ENCODE data around the gene NCK2.

The NCK2 gene

GRCh38 chr2:105873721-105874120, 129.0 kb downstream of the NCK2 start:
- TF ChIP-seq CTCF (IDR thresholded peaks at IDR 0.05): no peak
- no peaks in the 10 kb centered on the region for H3K27me3 ChIP-seq (ENCODE audit: control insufficient read depth, insufficient read depth, low read length)
- H3K9ac ChIP-seq: no peak overlapping the region
- no peak overlapping the region for H3K4me2 ChIP-seq (ENCODE audit: low read length)
- peaks cover 10% of the 10 kb centered on the region for H3K79me2 ChIP-seq
- H3K4me1 ChIP-seq: no peaks in the 10 kb centered on the region
- H3K36me3 ChIP-seq (ENCODE audit: control insufficient read depth, insufficient read depth, low read length): no peaks in the 10 kb centered on the region
- no peaks in the 10 kb centered on the region for H3K9me3 ChIP-seq (ENCODE audit: control insufficient read depth, low read length)
- no peak overlapping the region for H3K27ac ChIP-seq
- no peak overlapping the region for H3K4me3 ChIP-seq (ENCODE audit: low read depth, low read length)
- no peak overlapping the region for H2AFZ ChIP-seq

- H3K9ac ChIP-seq: no peak overlapping the region
- H3K4me3 ChIP-seq (ENCODE audit: low read depth, low read length): no peak overlapping the region
- H2AFZ ChIP-seq: no peak overlapping the region
- no peaks in the 10 kb centered on the region for H3K4me1 ChIP-seq
- no peak overlapping the region for H3K27ac ChIP-seq
- H3K27me3 ChIP-seq (ENCODE audit: control insufficient read depth, insufficient read depth, low read length): no peaks in the 10 kb centered on the region
- H3K4me2 ChIP-seq (ENCODE audit: low read length): no peak overlapping the region
- no peaks in the 10 kb centered on the region for H3K9me3 ChIP-seq (ENCODE audit: control insufficient read depth, low read length)
- H3K79me2 ChIP-seq: peaks cover 7% of the 10 kb centered on the region
- no peaks in the 10 kb centered on the region for H3K36me3 ChIP-seq (ENCODE audit: control insufficient read depth, insufficient read depth, low read length)
- no peak for TF ChIP-seq CTCF (IDR thresholded peaks at IDR 0.05)
These were observed 129.8 kb downstream of the NCK2 start for GRCh38 chr2:105874466-105874865.

- H3K36me3 ChIP-seq (ENCODE audit: control insufficient read depth, insufficient read depth, low read length): no peaks in the 10 kb centered on the region
- H3K4me3 ChIP-seq (ENCODE audit: low read depth, low read length): no peak overlapping the region
- H2AFZ ChIP-seq: no peak overlapping the region
- H3K27ac ChIP-seq: no peak overlapping the region
- H3K9me3 ChIP-seq (ENCODE audit: control insufficient read depth, low read length): no peaks in the 10 kb centered on the region
- peaks cover 7% of the 10 kb centered on the region for H3K79me2 ChIP-seq
- no peak overlapping the region for H3K4me2 ChIP-seq (ENCODE audit: low read length)
- no peak for TF ChIP-seq CTCF (IDR thresholded peaks at IDR 0.05)
- no peak overlapping the region for H3K9ac ChIP-seq
- H3K4me1 ChIP-seq: no peaks in the 10 kb centered on the region
- H3K27me3 ChIP-seq (ENCODE audit: control insufficient read depth, insufficient read depth, low read length): no peaks in the 10 kb centered on the region
These were observed 130.5 kb downstream of the NCK2 start for GRCh38 chr2:105875241-105875640.

DNA sequence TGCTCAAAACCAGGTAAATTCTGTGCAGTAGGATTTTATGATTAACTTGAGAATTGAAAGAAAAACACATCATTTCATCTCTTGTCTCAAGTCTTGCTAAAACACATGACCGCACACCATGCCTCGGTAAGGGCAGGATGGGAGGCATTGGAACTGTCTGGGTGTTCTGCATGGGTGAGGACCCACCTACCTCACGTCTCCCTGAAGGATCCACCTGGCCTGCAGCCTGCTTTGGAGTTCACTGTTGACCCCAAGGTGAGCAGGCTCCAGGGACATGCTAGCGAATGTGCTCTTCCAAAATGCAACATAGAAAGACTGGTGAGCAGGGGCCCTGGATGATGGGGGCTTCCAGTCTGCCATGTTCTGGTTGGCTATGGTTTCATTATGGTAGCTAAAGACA, 131.5 kb downstream of the NCK2 start:
- H2AFZ ChIP-seq: no peak overlapping the region
- no peaks in the 10 kb centered on the region for H3K4me1 ChIP-seq
- no peaks in the 10 kb centered on the region for H3K36me3 ChIP-seq (ENCODE audit: control insufficient read depth, insufficient read depth, low read length)
- H3K27ac ChIP-seq: no peak overlapping the region
- peaks cover 3% of the 10 kb centered on the region for H3K79me2 ChIP-seq
- no peak for TF ChIP-seq CTCF (IDR thresholded peaks at IDR 0.05)
- H3K9ac ChIP-seq: no peak overlapping the region
- H3K4me3 ChIP-seq (ENCODE audit: low read depth, low read length): no peak overlapping the region
- H3K27me3 ChIP-seq (ENCODE audit: control insufficient read depth, insufficient read depth, low read length): no peaks in the 10 kb centered on the region
- no peaks in the 10 kb centered on the region for H3K9me3 ChIP-seq (ENCODE audit: control insufficient read depth, low read length)
- H3K4me2 ChIP-seq (ENCODE audit: low read length): no peak overlapping the region

- H3K79me2 ChIP-seq: peaks cover 9% of the 10 kb centered on the region
- H3K9me3 ChIP-seq (ENCODE audit: control insufficient read depth, low read length): no peaks in the 10 kb centered on the region
- no peak overlapping the region for H2AFZ ChIP-seq
- no peak overlapping the region for H3K27ac ChIP-seq
- H3K4me1 ChIP-seq: no peaks in the 10 kb centered on the region
- no peaks in the 10 kb centered on the region for H3K36me3 ChIP-seq (ENCODE audit: control insufficient read depth, insufficient read depth, low read length)
- no peak overlapping the region for H3K4me2 ChIP-seq (ENCODE audit: low read length)
- no peak for TF ChIP-seq CTCF (IDR thresholded peaks at IDR 0.05)
- H3K9ac ChIP-seq: no peak overlapping the region
- no peaks in the 10 kb centered on the region for H3K27me3 ChIP-seq (ENCODE audit: control insufficient read depth, insufficient read depth, low read length)
- no peak overlapping the region for H3K4me3 ChIP-seq (ENCODE audit: low read depth, low read length)
These were observed 133.2 kb downstream of the NCK2 start for GRCh38 chr2:105877945-105878344.
